GM19372 (cell line): ENCODE measurements around the gene REM2.
"Not testable (repeated sequence)": the region's sequence is repeated elsewhere in the genome, so short reads cannot be mapped to it uniquely, and the experiment has no call there.

ENCODE experiments used
- ATAC-seq: cut with Tn5 transposase; IDR thresholded peaks from one replicate; pipeline ENCODE4 v1.9.1; 2021; ENCODE audit warnings: mild to moderate bottlenecking, low read depth, moderate library complexity; ENCODE audit not compliant: unreplicated experiment

Gene REM2

DNA sequence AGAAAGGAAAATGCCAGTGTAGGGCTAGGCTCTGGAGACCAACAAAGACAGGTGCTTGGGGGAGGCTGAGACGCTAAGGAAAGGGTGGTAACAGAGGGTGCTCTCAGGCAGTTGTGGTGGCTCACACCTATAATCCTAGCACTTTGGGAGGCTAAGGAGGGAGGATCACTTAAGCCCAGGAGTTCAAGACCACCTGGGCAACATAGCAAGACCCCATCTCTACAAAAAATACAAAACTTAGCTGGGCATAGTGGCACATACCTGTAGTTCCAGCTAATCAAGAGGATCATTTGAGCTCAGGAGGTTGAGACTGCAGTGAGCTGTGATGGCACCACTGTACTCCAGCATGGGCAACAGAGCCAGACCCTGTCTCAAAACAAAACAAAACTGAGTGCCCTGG, 12.4 kb downstream of the REM2 start:
- ATAC-seq, result no peak

DNA sequence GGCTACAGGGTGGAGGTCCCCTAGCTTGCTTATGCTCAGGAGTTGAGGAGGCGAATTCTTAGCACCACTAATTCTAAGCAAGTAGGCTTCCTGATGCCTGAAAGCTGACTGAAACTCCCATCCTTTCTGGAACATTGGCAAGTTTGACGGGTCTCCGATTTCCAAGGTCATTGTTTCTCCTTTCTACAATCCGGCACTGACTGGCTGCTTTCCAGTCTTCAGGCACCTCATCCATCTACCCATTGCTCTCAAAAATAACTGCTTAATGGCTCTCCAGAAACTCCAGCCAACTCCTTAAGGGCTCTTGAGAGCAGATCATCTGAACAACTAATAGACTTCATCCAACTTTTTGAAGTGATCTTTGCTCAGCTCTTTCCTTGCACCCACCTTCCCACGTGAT, 13.3 kb downstream of the REM2 start:
- ATAC-seq, result no peak

DNA sequence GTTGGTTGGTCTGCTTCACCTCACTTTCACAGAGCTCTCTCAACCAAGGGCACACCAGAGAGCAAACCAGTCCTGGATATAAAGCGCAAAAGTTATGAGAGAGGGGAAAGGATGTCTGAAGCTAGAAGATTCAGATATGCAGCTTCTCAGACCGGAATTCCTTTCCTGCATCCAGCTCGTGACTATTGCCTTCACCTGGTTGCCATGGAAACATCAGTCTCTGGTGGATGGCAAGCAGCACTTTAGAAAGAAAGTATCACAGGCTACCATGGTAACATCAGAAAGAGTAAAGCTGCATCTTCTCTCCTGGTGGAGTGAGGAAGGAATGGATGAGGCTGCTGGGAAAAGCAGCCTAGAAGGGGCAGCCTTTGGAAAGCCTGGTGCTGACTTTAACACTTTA, 13.7 kb downstream of the REM2 start:
- no peak for ATAC-seq

DNA sequence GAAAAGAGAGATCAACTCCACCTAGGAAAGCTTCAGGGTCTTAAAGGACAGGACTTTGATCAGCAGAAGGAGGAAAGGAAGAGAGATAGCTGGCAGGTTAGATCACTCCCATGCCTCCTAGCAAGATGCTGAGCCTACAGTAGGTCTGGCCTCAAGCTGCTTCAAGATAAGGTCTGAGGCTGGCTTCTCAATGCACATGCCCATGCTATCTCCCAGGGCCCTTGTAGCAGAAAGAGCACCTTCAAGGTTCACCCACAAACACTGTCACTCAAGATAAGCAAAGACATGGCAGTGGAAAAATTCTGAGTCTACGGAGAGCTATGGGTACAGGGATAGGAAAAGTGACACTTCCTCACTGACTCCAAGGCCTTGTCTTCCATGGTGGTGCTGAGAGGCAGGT, 14.3 kb downstream of the REM2 start:
- ATAC-seq, result no peak

DNA sequence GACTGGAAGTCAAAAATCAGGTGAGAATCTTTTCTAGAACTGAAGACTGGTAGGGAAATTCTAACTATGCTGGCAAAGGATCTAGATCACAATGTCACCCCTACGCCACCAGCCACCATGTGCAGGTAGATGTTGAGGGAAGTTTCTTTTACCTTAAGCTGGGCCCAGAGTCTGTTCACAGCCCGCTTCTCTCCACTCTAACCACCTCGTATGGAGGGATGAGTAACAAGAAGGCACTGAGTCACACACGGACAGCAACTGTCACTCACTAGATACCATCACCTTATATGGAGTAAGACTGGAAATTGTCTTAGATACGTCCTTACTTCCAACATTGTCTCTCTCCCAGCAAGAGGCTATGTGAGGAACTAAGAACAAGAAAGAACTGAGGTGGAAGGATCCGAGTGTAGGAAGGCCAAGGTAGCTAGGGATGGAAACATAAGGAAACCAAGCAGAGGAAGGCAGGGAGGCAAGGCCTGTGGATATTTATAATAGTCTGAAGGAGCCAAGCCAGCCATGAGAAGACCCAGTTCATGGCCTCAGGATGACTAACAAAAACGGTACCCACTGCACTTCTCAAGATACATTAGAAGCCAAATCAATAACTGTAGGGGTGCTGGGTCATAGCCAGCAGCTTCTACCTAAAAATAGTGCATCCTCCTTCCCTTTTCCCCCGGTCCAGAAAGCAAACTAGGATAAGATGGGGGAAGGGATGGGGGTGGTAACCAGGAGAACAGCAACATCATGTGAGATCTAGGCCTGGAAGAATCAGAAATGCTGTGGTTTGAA, 15.5 kb downstream of the REM2 start:
- no peak for ATAC-seq

DNA sequence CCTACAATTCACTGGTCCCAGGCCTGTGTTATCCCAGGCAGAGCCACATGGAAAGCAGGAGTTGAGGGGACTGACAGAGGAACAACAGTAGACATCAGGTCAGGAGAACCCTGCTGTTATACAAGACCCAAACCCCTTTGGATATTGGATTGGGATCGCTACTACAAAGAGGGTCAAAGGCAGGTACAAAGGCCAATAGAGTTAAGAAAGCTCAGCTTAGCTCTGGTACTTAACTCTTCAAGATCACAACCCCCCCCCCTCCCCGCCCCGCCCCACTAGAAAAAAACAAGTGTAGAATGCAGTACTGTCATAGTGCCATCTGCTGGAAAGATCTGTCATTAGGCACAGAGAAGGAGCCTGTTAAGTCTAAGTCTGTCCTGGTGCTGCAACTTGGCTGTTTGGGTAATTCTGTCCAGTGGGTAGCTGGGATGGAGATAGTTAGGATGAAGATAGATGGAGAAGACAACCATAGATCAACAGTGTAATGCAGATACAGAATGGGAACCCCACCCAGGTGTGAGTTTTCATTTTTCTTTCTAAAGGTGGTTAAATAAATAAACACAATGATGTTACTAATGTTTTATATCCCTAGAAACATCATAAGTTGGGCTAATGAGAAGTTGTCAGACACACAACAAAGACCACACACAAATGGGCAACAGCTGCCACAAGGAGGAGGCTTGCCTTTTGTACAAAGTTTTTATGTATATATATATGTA, 17.2 kb downstream of the REM2 start:
- no peak for ATAC-seq

DNA sequence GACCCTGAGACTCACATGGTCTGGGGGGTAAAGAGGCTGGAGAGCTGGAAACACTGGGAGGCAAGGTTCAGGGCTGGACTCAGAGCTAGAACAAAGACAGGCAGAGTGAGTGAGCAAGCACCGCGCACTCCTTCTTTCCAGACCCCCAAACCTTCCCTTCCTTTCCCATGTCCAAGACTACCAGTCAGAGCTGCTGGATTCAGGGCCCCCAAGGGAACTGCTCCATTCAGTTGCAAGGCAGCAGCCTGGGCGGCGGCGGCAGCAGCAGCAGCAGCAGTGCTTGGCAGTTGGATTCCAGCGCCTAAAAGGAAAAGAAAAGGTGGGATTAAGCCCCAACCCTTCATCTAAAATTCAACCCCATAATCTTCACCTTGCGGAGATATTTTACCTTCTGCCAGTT, 18.8 kb downstream of the REM2 start:
- no peak for ATAC-seq

DNA sequence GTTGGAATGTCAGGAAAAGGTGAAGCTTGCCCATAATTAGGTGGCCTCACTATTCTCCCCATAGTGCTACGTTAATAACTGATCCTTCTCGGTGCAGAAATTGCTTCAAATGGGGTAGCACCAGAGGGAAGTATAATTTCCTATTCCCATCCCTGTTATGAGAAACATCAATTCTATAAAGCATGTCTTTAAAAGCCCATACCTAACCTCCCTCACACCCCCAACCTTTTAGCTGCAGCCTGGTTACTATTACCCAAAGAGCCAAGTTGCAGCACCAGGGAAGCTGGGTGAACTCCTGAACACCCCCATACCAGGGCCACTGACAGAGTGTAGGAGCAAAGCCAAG, 20.7 kb downstream of the REM2 start:
- no peak for ATAC-seq

DNA sequence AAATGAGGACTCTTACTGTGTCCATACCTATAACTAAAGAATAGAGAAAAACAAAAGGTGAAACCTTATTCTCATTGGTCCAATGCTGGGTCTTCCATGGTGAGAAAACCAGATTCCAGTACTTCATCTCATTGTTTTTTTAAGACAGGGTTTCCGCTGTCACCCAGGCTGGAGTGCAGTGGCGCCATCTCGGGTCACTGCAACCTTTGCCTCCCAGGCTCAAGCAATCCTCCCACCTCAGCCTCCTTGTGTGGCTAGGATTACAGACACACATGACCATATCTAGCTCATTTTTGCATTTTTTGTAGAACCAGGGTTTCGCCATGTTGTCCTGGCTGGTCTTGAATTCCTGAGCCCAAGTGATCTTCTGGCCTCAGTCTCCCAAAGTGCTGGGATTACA, 22.6 kb downstream of the REM2 start:
- ATAC-seq, result no peak

DNA sequence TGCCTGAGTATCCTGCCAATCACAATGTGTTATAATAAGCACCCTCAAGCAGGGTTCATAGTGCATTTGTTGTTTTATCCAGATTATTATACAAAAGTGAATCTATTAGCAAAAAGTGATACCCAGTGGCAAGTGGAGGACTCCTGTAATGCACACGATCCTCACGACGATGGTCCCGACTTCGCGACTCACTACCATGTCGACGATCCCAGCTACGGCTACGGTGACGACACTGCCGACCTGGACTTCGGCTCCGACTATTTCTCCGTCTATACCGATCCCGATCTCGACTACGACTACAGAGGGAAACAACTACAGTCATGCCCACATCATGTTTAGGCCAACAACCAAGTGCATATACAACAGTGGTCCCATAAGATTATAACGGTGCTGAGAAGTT, 23.1 kb downstream of the REM2 start:
- ATAC-seq, result no peak

DNA sequence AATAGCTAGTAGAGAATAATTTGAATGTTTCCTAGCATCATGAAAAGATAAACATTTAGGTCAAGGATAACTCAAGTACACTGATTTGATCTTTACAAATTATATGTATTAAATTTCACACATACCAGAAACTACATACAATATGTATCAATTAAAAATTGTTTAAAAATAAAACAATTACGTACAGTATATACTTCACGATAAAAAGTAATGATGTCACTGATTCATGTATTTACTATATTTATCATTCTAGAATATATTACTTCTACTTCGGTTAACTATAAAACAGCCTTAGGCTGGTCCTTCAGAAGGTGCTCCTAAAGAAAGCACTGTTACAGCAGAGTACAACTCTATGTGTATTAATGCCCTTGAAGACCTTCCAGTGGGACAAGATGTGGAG, 24.4 kb downstream of the REM2 start:
- no peak for ATAC-seq

DNA sequence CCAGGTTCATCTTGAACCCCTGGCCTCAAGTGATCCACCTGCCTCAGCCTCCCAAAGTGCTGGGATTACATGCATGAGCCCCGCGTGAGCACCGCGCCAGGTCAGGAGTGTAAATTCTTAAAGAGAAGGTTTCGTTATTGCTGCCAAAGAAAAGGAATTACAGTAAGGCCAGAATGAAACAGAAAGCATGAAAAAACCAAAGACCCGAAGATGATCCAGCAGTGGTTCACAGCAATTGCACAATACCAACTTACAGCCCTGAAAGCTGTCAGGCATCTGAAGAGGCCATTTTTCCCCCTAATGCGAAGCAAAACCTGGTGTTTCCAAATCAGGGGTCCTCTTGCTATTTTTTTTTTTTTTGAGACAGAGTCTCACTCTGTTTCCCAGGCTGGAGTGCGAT, 25.6 kb downstream of the REM2 start:
- ATAC-seq, result no peak

DNA sequence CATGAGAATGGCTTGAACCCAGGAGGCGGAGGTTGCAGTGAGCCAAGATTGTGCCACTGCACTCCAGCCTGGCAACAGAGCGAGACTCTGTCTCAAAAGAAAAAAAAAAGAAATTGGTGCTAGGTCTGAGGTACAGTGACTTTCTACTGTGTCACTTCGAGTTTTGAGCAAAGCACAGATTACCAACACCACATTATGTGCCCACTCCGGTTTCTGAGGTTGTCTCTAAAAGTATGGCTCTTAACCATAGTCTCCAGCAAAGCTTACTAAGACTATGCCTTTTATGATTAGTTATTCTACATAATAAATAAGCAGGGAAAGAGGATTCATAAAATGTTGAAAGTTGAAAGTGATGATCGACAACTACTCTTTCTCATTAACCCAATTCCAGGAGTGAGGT, 27.9 kb downstream of the REM2 start:
- ATAC-seq, result no peak

DNA sequence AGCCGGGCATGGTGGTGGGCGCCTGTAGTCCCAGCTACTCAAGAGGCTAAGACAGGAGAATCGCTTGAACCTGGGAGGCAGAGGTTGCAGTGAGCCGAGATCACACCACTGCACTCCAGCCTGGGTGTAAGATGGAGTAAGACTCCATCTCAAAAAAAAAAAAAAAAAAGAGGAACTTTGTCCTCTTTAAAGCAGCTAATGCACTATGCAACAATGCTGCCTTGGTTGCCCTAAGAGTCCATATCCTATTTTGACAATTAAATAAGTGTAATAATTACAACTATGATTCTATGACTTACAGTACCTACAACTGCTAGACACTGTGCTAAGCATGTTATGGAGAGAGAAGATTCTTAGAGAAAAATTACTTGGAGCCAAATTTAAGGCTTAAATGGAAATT, 31.8 kb downstream of the REM2 start:
- ATAC-seq, result not testable (repeated sequence)

DNA sequence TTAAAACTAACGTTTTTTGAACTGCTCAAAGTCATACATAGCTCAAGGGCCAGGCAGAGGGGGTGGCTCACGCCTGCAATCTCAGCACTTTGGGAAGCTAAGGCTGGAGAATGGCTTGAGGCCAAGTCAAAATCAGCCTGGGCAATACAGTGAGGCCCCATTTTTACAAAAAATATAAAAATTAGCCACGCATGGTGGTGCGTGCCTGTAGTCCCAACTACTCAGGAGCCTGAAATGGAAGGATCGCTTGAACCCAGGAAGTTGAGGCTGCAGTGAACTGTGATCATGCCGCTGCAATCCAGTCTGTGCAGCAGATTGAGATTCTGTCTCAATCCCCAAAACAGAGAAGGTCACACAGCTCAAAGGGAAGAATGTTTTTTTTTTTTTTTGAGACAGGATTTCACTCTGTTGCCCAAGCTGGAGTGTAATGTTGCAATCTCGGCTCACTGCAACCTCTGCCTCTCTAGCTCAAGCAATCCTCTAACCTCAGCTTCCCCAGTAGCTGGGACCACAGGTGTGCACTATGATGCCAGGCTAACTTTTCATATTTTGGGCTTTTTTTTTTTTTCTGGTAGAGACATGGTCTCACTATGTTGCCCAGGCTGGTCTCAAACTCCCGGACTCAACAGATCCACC, 33.0 kb downstream of the REM2 start:
- no peak for ATAC-seq

DNA sequence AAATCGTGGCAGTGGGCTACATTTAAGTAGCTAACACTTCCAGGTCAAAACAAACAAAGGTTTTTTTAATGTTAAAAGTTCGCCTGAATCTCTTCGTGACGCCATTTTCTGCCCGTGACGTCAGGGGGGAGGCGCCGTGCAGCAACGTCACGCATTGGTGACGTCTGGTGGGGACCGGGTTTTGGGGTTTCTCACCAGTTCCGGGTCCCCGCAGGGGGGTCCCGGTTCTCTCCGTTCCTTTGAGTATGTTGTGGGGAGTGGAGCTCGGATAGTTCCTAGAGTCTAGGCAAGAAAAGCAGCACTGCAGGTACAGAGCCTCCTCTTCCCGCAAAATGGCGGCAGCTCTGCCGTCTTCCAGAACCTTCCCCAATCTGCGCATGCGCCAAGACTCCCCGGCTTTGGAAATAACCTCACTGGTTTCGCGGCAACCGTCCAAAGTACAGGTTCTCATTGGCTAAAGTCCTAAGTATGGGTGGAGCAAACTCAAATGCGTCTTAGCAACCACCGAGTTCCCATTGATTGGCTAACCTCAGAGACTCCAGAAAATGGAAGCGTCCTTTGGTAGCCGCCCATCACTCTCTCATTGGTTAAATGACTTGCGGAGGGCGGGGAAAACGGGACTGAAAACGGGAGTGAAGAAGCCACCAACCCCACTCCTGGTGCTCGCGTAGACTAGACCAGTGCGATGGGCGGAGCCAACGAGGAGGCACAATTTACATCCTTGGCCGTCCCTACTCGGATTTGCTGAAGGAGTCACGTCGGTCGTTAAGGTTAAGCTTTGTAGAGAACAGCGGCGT, 36.0 kb downstream of the REM2 start, which contains the start of gene RBM23:
Gene RBM23 (minus strand): TSS at position 346 of the 797 bp plus-strand sequence.
- peak; percentile 94 for ATAC-seq

DNA sequence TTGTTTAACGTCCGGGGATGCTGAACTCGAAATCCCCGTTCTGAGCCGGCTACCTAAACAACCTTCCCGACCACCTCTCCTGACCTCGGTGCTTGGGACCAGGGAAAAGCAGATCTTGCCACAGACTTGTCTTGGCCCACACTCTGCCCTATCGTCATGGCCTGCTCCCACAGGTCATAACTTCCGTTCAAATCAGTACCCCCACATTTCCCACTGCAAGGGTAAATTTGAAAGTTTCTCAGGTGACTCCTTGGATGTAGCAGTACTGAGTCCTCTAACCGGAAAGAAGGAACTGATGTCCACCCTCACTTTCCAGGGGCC, 36.5 kb downstream of the REM2 start:
- no peak for ATAC-seq

DNA sequence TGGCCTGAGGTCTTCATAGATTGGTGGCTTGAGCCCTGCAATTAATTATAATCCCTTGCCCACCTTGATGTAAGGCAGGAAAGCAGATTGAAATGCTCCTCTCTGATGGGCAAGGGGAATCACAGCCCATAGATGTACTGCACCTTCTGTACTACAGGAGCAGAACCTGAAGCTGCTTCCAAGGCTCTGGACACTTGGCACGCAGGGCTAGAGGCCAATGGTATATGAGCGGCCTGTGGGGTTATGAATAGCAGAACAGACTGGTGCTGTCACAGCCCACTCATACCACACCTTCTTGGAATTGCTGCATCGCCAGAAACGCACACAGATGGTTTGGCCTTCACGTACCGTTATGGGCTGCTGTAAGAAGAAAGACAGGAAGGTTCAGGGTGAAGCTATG, 37.7 kb downstream of the REM2 start:
- ATAC-seq, result no peak

DNA sequence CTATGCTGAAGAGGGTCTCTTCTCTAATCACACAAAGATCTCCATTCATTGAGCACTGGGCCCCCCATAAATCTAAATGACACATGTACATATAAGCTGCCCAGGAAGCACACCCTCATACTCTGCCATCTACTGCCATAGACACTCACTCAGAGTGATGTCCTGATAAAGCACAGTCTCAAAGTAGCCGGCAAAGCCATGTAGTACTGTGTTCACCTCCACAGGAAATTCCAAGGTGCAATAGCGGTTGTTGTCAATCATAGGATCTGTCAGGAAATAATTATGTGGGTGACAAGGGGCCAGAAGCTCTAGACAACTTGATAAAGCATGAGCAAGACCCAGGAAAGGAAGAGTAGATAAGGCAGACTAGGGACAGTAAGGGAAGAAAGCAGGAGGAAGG, 39.3 kb downstream of the REM2 start:
- no peak for ATAC-seq

DNA sequence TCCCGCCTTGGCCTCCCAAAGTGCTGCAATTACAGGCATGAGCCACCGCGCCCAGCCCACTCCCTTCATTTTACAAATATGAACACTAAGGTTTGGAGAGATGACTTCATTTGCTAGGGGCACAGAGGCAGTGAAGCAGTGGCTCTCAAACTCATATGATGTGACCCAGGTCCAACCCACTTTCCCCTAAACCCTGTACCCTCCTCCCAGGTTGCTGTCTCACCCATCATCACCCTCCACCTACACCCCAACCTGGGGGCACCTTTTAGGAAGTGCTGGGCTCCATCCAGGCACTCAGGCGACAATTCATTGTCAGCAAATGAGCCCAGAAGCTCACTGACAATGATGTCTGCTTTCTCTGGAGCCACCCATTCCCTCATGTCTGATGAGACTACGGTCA, 40.7 kb downstream of the REM2 start:
- ATAC-seq, result no peak

DNA sequence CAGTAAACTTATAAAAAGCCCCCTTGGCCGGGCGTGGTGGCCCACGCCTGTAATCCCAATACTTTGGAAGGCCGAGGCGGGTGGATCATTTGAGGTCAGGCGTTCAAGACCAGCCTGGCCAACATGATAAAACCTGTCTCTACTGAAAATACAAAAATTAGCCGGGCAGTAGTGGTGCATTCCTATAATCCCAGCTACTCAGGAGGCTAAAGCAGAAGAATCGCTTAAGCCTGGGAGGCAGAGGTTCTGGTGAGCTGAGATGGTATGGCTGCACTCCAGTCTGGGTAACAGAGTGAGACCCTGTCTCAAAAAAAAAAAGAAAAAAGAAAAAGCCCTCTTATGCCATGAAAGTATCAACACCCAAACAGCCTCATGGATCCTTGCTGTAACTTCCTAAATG, 42.5 kb downstream of the REM2 start:
- ATAC-seq, result no peak
